ENCODE measurements around the gene BATF.

The BATF gene

DNA sequence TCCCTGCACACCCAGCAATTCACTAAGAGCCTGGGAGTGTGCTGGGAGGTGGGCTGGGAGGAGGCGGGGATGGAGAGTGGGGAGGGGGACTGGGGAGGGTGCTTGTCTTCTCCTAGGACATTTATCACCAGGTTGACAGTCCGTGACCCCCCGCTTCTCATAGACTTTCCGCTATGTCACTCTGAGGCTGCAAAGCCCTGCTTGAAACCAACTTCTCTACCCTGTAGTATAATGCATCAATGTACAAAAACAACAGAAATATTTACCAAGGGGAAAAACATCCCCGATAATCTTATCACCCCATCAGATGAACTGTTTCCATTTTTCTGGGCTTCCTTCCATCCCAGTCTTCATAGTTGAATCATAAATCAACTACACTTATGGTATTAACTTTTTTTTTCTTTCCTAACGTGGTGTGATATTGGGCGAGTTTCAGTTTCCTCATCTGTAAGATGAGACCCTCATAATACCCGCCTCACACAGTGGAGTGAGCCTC lies 28.6 kb upstream of the BATF start:
- Histone ChIP-seq H3K9me3 (ENCODE audit: insufficient read depth, low read depth, low read length) (no peaks in the 10 kb centered on the region), H3F3A (ENCODE audit: low read depth) (no peaks in the 10 kb centered on the region), H3K27me3 (ENCODE audit: insufficient read depth, low read length, poor library complexity, severe bottlenecking) (no peaks in the 10 kb centered on the region), H3K9ac (ENCODE audit: low read depth, low read length, poor library complexity, severe bottlenecking) (no peak overlapping the region), H3K4me2 (ENCODE audit: low read depth, low read length, poor library complexity, severe bottlenecking) (no peak overlapping the region), H3K9me2 (replicated peaks; ENCODE audit: low read depth, low read length) (no peaks in the 10 kb centered on the region), H3K36me3 (ENCODE audit: insufficient read depth, low read length) (no peaks in the 10 kb centered on the region), H2AFZ (ENCODE audit: low read length) (no peak overlapping the region), H3K4me1 (ENCODE audit: insufficient read depth, low read length, poor library complexity, severe bottlenecking) (peaks cover 13% of the 10 kb centered on the region), H3K4me3 (ENCODE audit: low read length, poor library complexity, severe bottlenecking) (no peak overlapping the region), H4K20me1 (ENCODE audit: insufficient read depth, low read length, poor library complexity, severe bottlenecking) (no peaks in the 10 kb centered on the region), H3K79me2 (ENCODE audit: insufficient read depth, low read length) (no peaks in the 10 kb centered on the region)
- TF ChIP-seq, protein P1, sequence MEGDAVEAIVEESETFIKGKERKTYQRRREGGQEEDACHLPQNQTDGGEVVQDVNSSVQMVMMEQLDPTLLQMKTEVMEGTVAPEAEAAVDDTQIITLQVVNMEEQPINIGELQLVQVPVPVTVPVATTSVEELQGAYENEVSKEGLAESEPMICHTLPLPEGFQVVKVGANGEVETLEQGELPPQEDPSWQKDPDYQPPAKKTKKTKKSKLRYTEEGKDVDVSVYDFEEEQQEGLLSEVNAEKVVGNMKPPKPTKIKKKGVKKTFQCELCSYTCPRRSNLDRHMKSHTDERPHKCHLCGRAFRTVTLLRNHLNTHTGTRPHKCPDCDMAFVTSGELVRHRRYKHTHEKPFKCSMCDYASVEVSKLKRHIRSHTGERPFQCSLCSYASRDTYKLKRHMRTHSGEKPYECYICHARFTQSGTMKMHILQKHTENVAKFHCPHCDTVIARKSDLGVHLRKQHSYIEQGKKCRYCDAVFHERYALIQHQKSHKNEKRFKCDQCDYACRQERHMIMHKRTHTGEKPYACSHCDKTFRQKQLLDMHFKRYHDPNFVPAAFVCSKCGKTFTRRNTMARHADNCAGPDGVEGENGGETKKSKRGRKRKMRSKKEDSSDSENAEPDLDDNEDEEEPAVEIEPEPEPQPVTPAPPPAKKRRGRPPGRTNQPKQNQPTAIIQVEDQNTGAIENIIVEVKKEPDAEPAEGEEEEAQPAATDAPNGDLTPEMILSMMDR (conservative IDR thresholded peaks at IDR 0.05; ENCODE audit: low read length), result no peak
- TF ChIP-seq EZH2phosphoT487 (IDR thresholded peaks at IDR 0.05; ENCODE audit: borderline replicate concordance), result no peak

DNA sequence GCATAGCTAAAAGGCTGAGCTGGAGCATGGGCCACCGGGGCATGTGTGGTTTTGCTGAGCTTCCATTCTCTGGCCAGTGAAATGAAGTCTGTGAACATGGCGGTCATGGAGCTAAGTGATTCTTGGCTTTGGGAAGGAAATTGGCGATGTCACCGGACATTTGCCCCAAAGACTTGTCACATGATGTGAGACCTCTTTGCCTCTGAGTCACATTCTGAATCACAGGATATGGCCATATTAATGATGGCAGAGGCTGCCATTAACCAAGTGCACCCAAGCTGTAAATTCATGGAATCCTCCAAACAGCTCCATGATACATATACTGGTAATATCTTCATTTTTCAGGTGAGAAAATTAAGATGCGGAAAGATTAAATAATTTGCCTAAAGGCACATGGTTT lies 27.4 kb upstream of the BATF start:
- no peak for TF ChIP-seq EZH2phosphoT487 (IDR thresholded peaks at IDR 0.05; ENCODE audit: borderline replicate concordance)
- TF ChIP-seq, protein P1 (conservative IDR thresholded peaks at IDR 0.05; ENCODE audit: low read length), result no peak
- no peaks in the 10 kb centered on the region for H3F3A ChIP-seq (ENCODE audit: low read depth)

DNA sequence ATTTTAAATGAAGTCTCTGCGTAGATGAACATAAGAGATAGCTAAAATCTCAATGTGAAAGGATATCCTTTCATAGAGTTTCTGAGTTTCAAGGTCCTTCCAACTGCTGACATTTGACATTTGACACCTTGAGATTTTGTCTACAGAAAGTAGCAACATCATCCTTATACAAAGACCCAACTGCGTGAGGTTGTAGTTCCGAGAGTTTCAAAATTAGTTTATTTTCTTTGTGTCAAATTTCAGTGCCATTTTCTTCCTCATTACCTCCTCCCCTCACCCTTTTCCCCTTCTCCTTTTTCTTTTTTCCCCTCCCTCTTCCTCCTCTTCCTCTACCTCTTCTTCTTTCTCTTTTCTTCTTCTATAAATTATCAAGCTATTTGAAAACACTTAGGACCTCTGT lies 26.9 kb upstream of the BATF start:
- Histone ChIP-seq H3K9me2 (replicated peaks; ENCODE audit: low read depth, low read length) (no peaks in the 10 kb centered on the region), H3K4me1 (ENCODE audit: insufficient read depth, low read length, poor library complexity, severe bottlenecking) (peaks cover 13% of the 10 kb centered on the region), H3K9me3 (ENCODE audit: insufficient read depth, low read depth, low read length) (no peaks in the 10 kb centered on the region), H3K36me3 (ENCODE audit: insufficient read depth, low read length) (no peaks in the 10 kb centered on the region), H4K20me1 (ENCODE audit: insufficient read depth, low read length, poor library complexity, severe bottlenecking) (no peaks in the 10 kb centered on the region), H3K27me3 (ENCODE audit: insufficient read depth, low read length, poor library complexity, severe bottlenecking) (no peaks in the 10 kb centered on the region), H3F3A (ENCODE audit: low read depth) (no peaks in the 10 kb centered on the region), H3K9ac (ENCODE audit: low read depth, low read length, poor library complexity, severe bottlenecking) (no peak overlapping the region), H2AFZ (ENCODE audit: low read length) (no peak overlapping the region), H3K4me2 (ENCODE audit: low read depth, low read length, poor library complexity, severe bottlenecking) (no peak overlapping the region), H3K4me3 (ENCODE audit: low read length, poor library complexity, severe bottlenecking) (no peak overlapping the region), H3K79me2 (ENCODE audit: insufficient read depth, low read length) (no peaks in the 10 kb centered on the region)
- TF ChIP-seq EZH2phosphoT487 (IDR thresholded peaks at IDR 0.05; ENCODE audit: borderline replicate concordance), result no peak
- TF ChIP-seq, protein P1 (conservative IDR thresholded peaks at IDR 0.05; ENCODE audit: low read length), result no peak

More for the DNA sequence above, 27.4 kb upstream of the BATF start:
- Histone ChIP-seq H2AFZ (ENCODE audit: low read length) (no peak overlapping the region), H3K4me1 (ENCODE audit: insufficient read depth, low read length, poor library complexity, severe bottlenecking) (peaks cover 13% of the 10 kb centered on the region), H3K9me2 (replicated peaks; ENCODE audit: low read depth, low read length) (no peaks in the 10 kb centered on the region), H3K9me3 (ENCODE audit: insufficient read depth, low read depth, low read length) (no peaks in the 10 kb centered on the region), H3K4me3 (ENCODE audit: low read length, poor library complexity, severe bottlenecking) (no peak overlapping the region), H3K79me2 (ENCODE audit: insufficient read depth, low read length) (no peaks in the 10 kb centered on the region), H3K27me3 (ENCODE audit: insufficient read depth, low read length, poor library complexity, severe bottlenecking) (no peaks in the 10 kb centered on the region), H3K4me2 (ENCODE audit: low read depth, low read length, poor library complexity, severe bottlenecking) (no peak overlapping the region), H3K36me3 (ENCODE audit: insufficient read depth, low read length) (no peaks in the 10 kb centered on the region), H3K9ac (ENCODE audit: low read depth, low read length, poor library complexity, severe bottlenecking) (no peak overlapping the region), H4K20me1 (ENCODE audit: insufficient read depth, low read length, poor library complexity, severe bottlenecking) (no peaks in the 10 kb centered on the region)
